ENCODE data around the gene SLC1A6.

SLC1A6 gene

GRCh38 chr19:14979476-14980255, at the start of gene SLC1A6:
Gene SLC1A6 (minus strand): TSS chr19:14979864. CDS start chr19:14972910, 6,954 bp downstream.
- TF ChIP-seq RAD21 (IDR thresholded peaks at IDR 0.05; ENCODE audit: low read depth), result no peak
- no peak for TF ChIP-seq TCF12 (IDR thresholded peaks at IDR 0.05; ENCODE audit: low read depth)
- TF ChIP-seq CEBPB (IDR thresholded peaks at IDR 0.05), result no peak
- TF ChIP-seq CREB1 (IDR thresholded peaks at IDR 0.05; ENCODE audit: low read depth), result no peak
- TF ChIP-seq YY1 (IDR thresholded peaks at IDR 0.05; ENCODE audit: low read depth), result no peak
- no peak for TF ChIP-seq MAX (IDR thresholded peaks at IDR 0.05)
- TF ChIP-seq REST (IDR thresholded peaks at IDR 0.05; ENCODE audit: low read depth), result no peak
- TF ChIP-seq FOXM1 (IDR thresholded peaks at IDR 0.05; ENCODE audit: borderline replicate concordance, low read depth), result no peak
- TF ChIP-seq EP300 (IDR thresholded peaks at IDR 0.05; ENCODE audit: borderline replicate concordance), result no peak

GRCh38 chr19:15028490-15028889, 48.8 kb upstream of the SLC1A6 start:
- TF ChIP-seq FOXM1 (IDR thresholded peaks at IDR 0.05; ENCODE audit: borderline replicate concordance, low read depth) (no peak), TEAD4 (IDR thresholded peaks at IDR 0.05) (no peak), CREB1 (IDR thresholded peaks at IDR 0.05; ENCODE audit: low read depth) (no peak), YY1 (IDR thresholded peaks at IDR 0.05; ENCODE audit: low read depth) (no peak), TAF1 (IDR thresholded peaks at IDR 0.05; ENCODE audit: low read depth) (no peak), EP300 (IDR thresholded peaks at IDR 0.05; ENCODE audit: borderline replicate concordance) (no peak), REST (IDR thresholded peaks at IDR 0.05; ENCODE audit: low read depth) (no peak), NFIC (IDR thresholded peaks at IDR 0.05) (no peak), ZBTB7A (IDR thresholded peaks at IDR 0.05; ENCODE audit: low read depth) (no peak), MAX (IDR thresholded peaks at IDR 0.05) (no peak), TCF12 (IDR thresholded peaks at IDR 0.05; ENCODE audit: low read depth) (no peak), CEBPB (IDR thresholded peaks at IDR 0.05) (no peak), USF1 (IDR thresholded peaks at IDR 0.05) (no peak), EGR1 (IDR thresholded peaks at IDR 0.05) (no peak), RAD21 (IDR thresholded peaks at IDR 0.05; ENCODE audit: low read depth) (no peak)

- TF ChIP-seq RAD21 (IDR thresholded peaks at IDR 0.05; ENCODE audit: low read depth) (peak; percentile 20; the same call in 1 of the 2 replicates), YY1 (IDR thresholded peaks at IDR 0.05; ENCODE audit: low read depth) (no peak)
Measured at GRCh38 chr19:15025217-15025616, 45.6 kb upstream of the SLC1A6 start.

GRCh38 chr19:15022752-15023151, 43.1 kb upstream of the SLC1A6 start:
- TF ChIP-seq MAX (IDR thresholded peaks at IDR 0.05) (peak; percentile 58; the same call in 1 of the 2 replicates), EP300 (IDR thresholded peaks at IDR 0.05; ENCODE audit: borderline replicate concordance) (no peak)

GRCh38 chr19:15021286-15022007, 41.8 kb upstream of the SLC1A6 start:
- TF ChIP-seq ZBTB7A (IDR thresholded peaks at IDR 0.05; ENCODE audit: low read depth), result no peak
- no peak for TF ChIP-seq USF1 (IDR thresholded peaks at IDR 0.05)

- TF ChIP-seq CREB1 (IDR thresholded peaks at IDR 0.05; ENCODE audit: low read depth) (no peak), REST (IDR thresholded peaks at IDR 0.05; ENCODE audit: low read depth) (peak; percentile 92), CEBPB (IDR thresholded peaks at IDR 0.05) (no peak), YY1 (IDR thresholded peaks at IDR 0.05; ENCODE audit: low read depth) (no peak)
Measured at GRCh38 chr19:15015946-15016542, 36.4 kb upstream of the SLC1A6 start.
